ENCODE measurements around the gene HTRA1.

HTRA1 gene

GRCh38 chr10:122560279-122560804 is 99.0 kb downstream of the HTRA1 start, which contains the start of gene DMBT1:
Gene DMBT1 (plus strand): TSS chr10:122560754. CDS start chr10:122560771, 17 bp downstream.
- Histone ChIP-seq H3K27ac (ENCODE audit: low read depth, low read length) (no peak within 1 kb of the TSS), H3K18ac (ENCODE audit: low read length) (no peak within 1 kb of the TSS), H3K4me1 (ENCODE audit: control insufficient read depth, low read depth, low read length) (peaks cover 15% of the 10 kb centered on the region), H3K79me1 (ENCODE audit: low read length) (no peaks in the 10 kb centered on the region), H3K79me2 (ENCODE audit: control insufficient read depth, insufficient read depth, low read length) (no peaks in the 10 kb centered on the region), H3K4ac (ENCODE audit: low read depth, low read length) (no peak within 1 kb of the TSS), H3K27me3 (ENCODE audit: insufficient read depth, low read length, poor library complexity) (no peaks in the 10 kb centered on the region), H2AK5ac (ENCODE audit: low read length) (peak within 1 kb of the TSS; percentile 50), H3K23ac (ENCODE audit: low read length) (no peak within 1 kb of the TSS), H4K5ac (ENCODE audit: low read length) (no peak within 1 kb of the TSS), H2BK15ac (replicated peaks; ENCODE audit: low read depth) (no peak within 1 kb of the TSS), H3K36me3 (ENCODE audit: control insufficient read depth, insufficient read depth, low read length) (no peaks in the 10 kb centered on the region), H3K4me3 (ENCODE audit: low read length) (no peak within 1 kb of the TSS), H3K4me2 (ENCODE audit: low read length) (no peak within 1 kb of the TSS), H3K9ac (ENCODE audit: low read length) (no peak within 1 kb of the TSS), H4K8ac (ENCODE audit: low read depth, low read length) (no peak within 1 kb of the TSS), H2BK5ac (ENCODE audit: low read length) (peak within 1 kb of the TSS; percentile 55), H2BK120ac (ENCODE audit: low read depth, low read length) (no peak within 1 kb of the TSS), H3K56ac (ENCODE audit: low read length) (peak within 1 kb of the TSS; percentile 2)
- no peak for DNase-seq
- WGBS (ENCODE audit: extremely low coverage, insufficient coverage, low lambda C conversion rate) = no CpG with 5 or more reads among the region's 4 CpGs

GRCh38 chr10:122561212-122561611 is 99.9 kb downstream of the HTRA1 start:
- WGBS (ENCODE audit: extremely low coverage, insufficient coverage, low lambda C conversion rate) = no CpG with 5 or more reads among the region's 6 CpGs
- Histone ChIP-seq H3K79me1 (ENCODE audit: low read length) (no peaks in the 10 kb centered on the region), H3K4me3 (ENCODE audit: low read length) (no peak overlapping the region), H2AK5ac (ENCODE audit: low read length) (no peak overlapping the region), H3K23ac (ENCODE audit: low read length) (no peak overlapping the region), H3K18ac (ENCODE audit: low read length) (no peak overlapping the region), H3K27ac (ENCODE audit: low read depth, low read length) (no peak overlapping the region), H3K4me2 (ENCODE audit: low read length) (no peak overlapping the region), H4K8ac (ENCODE audit: low read depth, low read length) (no peak overlapping the region), H3K56ac (ENCODE audit: low read length) (no peak overlapping the region), H3K27me3 (ENCODE audit: insufficient read depth, low read length, poor library complexity) (no peaks in the 10 kb centered on the region), H3K4ac (ENCODE audit: low read depth, low read length) (no peak overlapping the region), H4K5ac (ENCODE audit: low read length) (no peak overlapping the region), H3K4me1 (ENCODE audit: control insufficient read depth, low read depth, low read length) (peaks cover 15% of the 10 kb centered on the region), H3K36me3 (ENCODE audit: control insufficient read depth, insufficient read depth, low read length) (no peaks in the 10 kb centered on the region), H2BK5ac (ENCODE audit: low read length) (no peak overlapping the region), H2BK15ac (replicated peaks; ENCODE audit: low read depth) (no peak overlapping the region), H2BK120ac (ENCODE audit: low read depth, low read length) (no peak overlapping the region), H3K9ac (ENCODE audit: low read length) (no peak overlapping the region), H3K79me2 (ENCODE audit: control insufficient read depth, insufficient read depth, low read length) (no peaks in the 10 kb centered on the region)
- peak; percentile 19 for DNase-seq

- Histone ChIP-seq H3K23ac (ENCODE audit: low read length) (no peak overlapping the region), H4K5ac (ENCODE audit: low read length) (no peak overlapping the region), H3K4me3 (ENCODE audit: low read length) (no peak overlapping the region), H3K79me1 (ENCODE audit: low read length) (no peaks in the 10 kb centered on the region), H2BK120ac (ENCODE audit: low read depth, low read length) (no peak overlapping the region), H3K56ac (ENCODE audit: low read length) (no peak overlapping the region), H3K9ac (ENCODE audit: low read length) (no peak overlapping the region), H3K4ac (ENCODE audit: low read depth, low read length) (no peak overlapping the region), H4K8ac (ENCODE audit: low read depth, low read length) (no peak overlapping the region), H3K4me2 (ENCODE audit: low read length) (no peak overlapping the region), H2BK15ac (replicated peaks; ENCODE audit: low read depth) (no peak overlapping the region), H3K36me3 (ENCODE audit: control insufficient read depth, insufficient read depth, low read length) (no peaks in the 10 kb centered on the region), H3K27me3 (ENCODE audit: insufficient read depth, low read length, poor library complexity) (no peaks in the 10 kb centered on the region), H2BK5ac (ENCODE audit: low read length) (no peak overlapping the region), H3K27ac (ENCODE audit: low read depth, low read length) (no peak overlapping the region), H3K4me1 (ENCODE audit: control insufficient read depth, low read depth, low read length) (peaks cover 15% of the 10 kb centered on the region), H3K18ac (ENCODE audit: low read length) (no peak overlapping the region), H2AK5ac (ENCODE audit: low read length) (no peak overlapping the region), H3K79me2 (ENCODE audit: control insufficient read depth, insufficient read depth, low read length) (no peaks in the 10 kb centered on the region)
- peak; percentile 47 for DNase-seq
These were observed 100.4 kb downstream of the HTRA1 start for GRCh38 chr10:122561792-122562191.

Small RNA genes lying within 50 kb of the gene (small RNA-seq; reads per million reads assigned to genes)
- 0.54 reads per million for gene MIR3941 (ENCODE audit: insufficient read depth)

Measured in mesendoderm (in vitro differentiated cells).